Spleen (tissue), 13 donors: ENCODE measurements around the gene NPNT. TPM values are rescaled to one million over a fixed set of nuclear protein-coding genes. Genes with fewer than 3 reads are reported as not detected.
"Not testable (repeated sequence)": the region's sequence is repeated elsewhere in the genome, so short reads cannot be mapped to it uniquely, and the experiment has no call there.

Experiments
- DNase-seq: peaks from one replicate; pipeline ENCODE4 v3.0.0-alpha.2; 2020
- H3K27ac ChIP-seq, 8 donors: fragments of 200-600 bp; sonication (generic) in 7 of 8; 1 replicate in 4 of 8; 2 replicates in 4 of 8; pipeline versions ENCODE4 v1.5.0 to v1.8.0; 2016 to 2021; ENCODE audit warnings: inconsistent platforms in 4 of 8, mild to moderate bottlenecking in 4 of 8, moderate library complexity in 1 of 8
- H3K27me3 ChIP-seq, 7 donors: fragments of 200-600 bp; sonication (generic) in 6 of 7; replicated peaks in 1 of 7; 1 replicate in 4 of 7; 2 replicates in 3 of 7; pipeline versions ENCODE4 v1.5.0 to v1.8.0; 2016 to 2021; ENCODE audit warnings: inconsistent platforms in 3 of 7, mild to moderate bottlenecking in 1 of 7
- H3K36me3 ChIP-seq, 6 donors: fragments of 200-600 bp; sonication (generic) in 5 of 6; 1 replicate in 4 of 6; 2 replicates in 2 of 6; pipeline versions ENCODE4 v1.5.0 to v1.8.0; 2016 to 2021; ENCODE audit warnings: inconsistent platforms in 2 of 6
- H3K4me1 ChIP-seq, 6 donors: fragments of 200-600 bp; sonication (generic) in 5 of 6; 1 replicate in 3 of 6; 2 replicates in 3 of 6; pipeline versions ENCODE4 v1.5.0 to v1.8.0; 2016 to 2021; ENCODE audit warnings: inconsistent platforms in 3 of 6
- H3K4me3 ChIP-seq, 8 donors: fragments of 200-600 bp; sonication (generic) in 7 of 8; 1 replicate in 4 of 8; 2 replicates in 4 of 8; pipeline versions ENCODE4 v1.5.0 to v1.8.0; 2016 to 2021; ENCODE audit warnings: inconsistent platforms in 4 of 8, mild to moderate bottlenecking in 4 of 8, moderate library complexity in 2 of 8
- H3K9me3 ChIP-seq, 8 donors: fragments of 200-600 bp; sonication (generic) in 7 of 8; 1 replicate in 4 of 8; 2 replicates in 4 of 8; pipeline versions ENCODE4 v1.5.0 to v1.8.0; 2016 to 2021; ENCODE audit warnings: inconsistent platforms in 4 of 8
- CTCF ChIP-seq, 11 experiments: fragments of 200-600 bp in 7 of 11; fragments of 450-650 bp in 4 of 11; sonication (generic) in 4 of 11; IDR thresholded peaks in 8 of 11; conservative IDR thresholded peaks in 3 of 11; 1 replicate in 7 of 11; 2 replicates in 4 of 11; pipeline versions ENCODE4 v1.4.0 to v1.8.0; 2016 to 2021; ENCODE audit warnings: antibody characterized with exemption in 11 of 11, inconsistent platforms in 4 of 11, mild to moderate bottlenecking in 1 of 11
- POLR2A ChIP-seq, 3 donors: fragments of 450-650 bp; IDR thresholded peaks; one replicate each; pipeline ENCODE4 v1.5.1; 2017; ENCODE audit warnings: antibody characterized with exemption in 3 of 3, mild to moderate bottlenecking in 1 of 3
- POLR2AphosphoS5 ChIP-seq, 3 donors: sonication (generic); formaldehyde crosslinking; IDR thresholded peaks; one replicate each; pipeline ENCODE4 v1.5.1; 2017; ENCODE audit warnings: antibody characterized with exemption in 3 of 3
- WGBS, 5 donors: extraction: QIAGEN DNeasy Blood & Tissue Kit in 3 of 5; methylation state at CpG; one replicate each; pipeline versions ENCODE4 v1.1.5 to v1.1.7; 2013 to 2018; 5-methylcytosine and 5-hydroxymethylcytosine counted together
- intact Hi-C: fragments of 100-400 bp; cut with DNase I; formaldehyde crosslinking; loops from one replicate; pipeline ENCODE4 v1.15.0; 2023; ENCODE audit warnings: low total_unique reads
- long read RNA-seq, 2 donors: transcript quantifications; one replicate each; lab custom pipeline, GENCODE V29; 2026
- polyA plus RNA-seq, 3 donors: library from polyadenylated mRNA; stranded (reverse); fragments of 200-250 nt; gene quantifications; one replicate each; pipeline ENCODE4 v1.2.1, GENCODE V29; 2013
- total RNA-seq, 7 donors: library from RNA; depleted of rRNA in 3 of 7; stranded (reverse); fragments of >200 nt in 3 of 7; fragmentation: NEBNext Ultra II Directional in 4 of 7; extraction: Animal tissue kit (Norgen Biotek cat#: 25700) in 4 of 7; gene quantifications; one replicate each; pipeline versions ENCODE4 v1.1.0 to v1.2.1, GENCODE V29; 2016 to 2021
- donor health status: healthy with polysubstance abuse.
- donor health status: DM: no; HTN: no; CAD: no; lungs with moderate emphysema.
- donor health status: DM: no; HTN: no; CAD: no.
- donor health status: Bipolar disorder and iron deficiency.
- donor health status: healthy.
- donor health status: DM: no; HTN: no; CAD: no.
- donor health status: DM: yes; HTN: yes; CAD: no.

NPNT gene
- total RNA-seq = 10 to 100 TPM in 5 of 7 donors, 1 to 10 TPM in 2; 3.6 to 40.1 (median 16.9) TPM
- polyA plus RNA-seq = 10 to 100 TPM in 1 of 3 donors, 1 to 10 TPM in 2; 6.1 to 21.1 (median 7.2) TPM
- long read RNA-seq, donor 1, full-length matches to known transcripts = 2 of 15 reads
- long read RNA-seq, donor 1, partial matches to known transcripts = 13 of 15 reads
- long read RNA-seq, donor 1, other reads (novel, unspliced or antisense) = 0 of 15 reads
- long read RNA-seq, donor 2, full-length matches to known transcripts = 3 of 3 reads
- long read RNA-seq, donor 2, partial matches to known transcripts = 0 of 3 reads
- long read RNA-seq, donor 2, other reads (novel, unspliced or antisense) = 0 of 3 reads

DNA sequence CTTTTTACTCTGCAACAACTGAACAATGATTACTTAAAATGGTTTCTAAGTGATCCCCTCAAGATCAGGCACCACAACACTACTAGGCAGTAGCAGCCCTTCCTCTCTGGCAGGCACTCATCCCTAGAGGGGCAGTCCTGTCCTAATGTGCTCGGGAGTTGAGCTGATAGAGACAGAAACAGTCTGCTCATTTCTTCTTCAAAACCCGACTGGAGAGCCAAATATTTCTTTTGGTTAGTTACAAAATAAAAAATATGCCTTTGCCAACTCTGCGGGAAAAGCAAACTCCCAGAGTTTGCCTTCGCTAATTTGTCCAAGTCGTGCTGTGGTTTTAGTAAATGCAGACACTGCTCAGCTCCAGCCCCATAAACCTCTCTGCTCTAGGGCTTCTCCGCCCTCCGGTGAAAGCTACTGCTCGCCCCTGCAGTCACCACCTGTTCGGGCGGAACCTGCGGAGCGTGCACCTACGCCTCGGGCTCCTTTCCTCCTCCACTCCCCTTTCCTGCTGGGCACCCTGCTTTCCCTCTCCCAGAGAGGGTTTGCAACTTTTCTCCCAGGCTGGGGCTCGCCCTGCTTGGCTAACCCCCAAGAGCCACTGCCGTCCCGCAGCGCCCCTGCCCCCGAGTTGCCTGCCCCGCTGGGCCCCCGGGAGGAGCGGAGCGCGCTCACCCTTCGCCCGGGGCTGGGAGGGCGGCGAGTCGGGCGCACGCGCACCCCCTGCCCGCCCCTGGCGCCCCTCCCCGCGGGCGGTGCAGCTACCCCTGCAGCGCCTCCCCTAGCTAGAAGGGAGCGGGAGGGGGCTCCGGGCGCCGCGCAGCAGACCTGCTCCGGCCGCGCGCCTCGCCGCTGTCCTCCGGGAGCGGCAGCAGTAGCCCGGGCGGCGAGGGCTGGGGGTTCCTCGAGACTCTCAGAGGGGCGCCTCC lies at the start of gene NPNT:
TSS of gene NPNT (plus strand) at position 812 of the 923 bp plus-strand sequence. CDS start 182 bp downstream, outside the sequence.
- TF ChIP-seq POLR2AphosphoS5 (IDR thresholded peaks at IDR 0.05) = peak in 1 of 3 donors; percentile 62
- TF ChIP-seq POLR2A (IDR thresholded peaks at IDR 0.05) = no peak
- Histone ChIP-seq H3K27ac (peak within 1 kb of the TSS in 4 of 8 donors; percentile 27 to 73 (median 38)), H3K27me3 (peaks cover 0 to 74% (median 33%) of the 10 kb centered on the region in 7 donors), H3K4me1 (peaks cover 0 to 26% (median 18%) of the 10 kb centered on the region in 6 donors), H3K4me3 (peak within 1 kb of the TSS; percentile 28 to 63 (median 40)), H3K9me3 (no peaks in the 10 kb centered on the region), H3K36me3 (no peaks in the 10 kb centered on the region)
- 2 to 6% (median 3%) methylated on average over 20 to 56 of the region's 56 CpGs for WGBS, 5 donors
- DNase-seq = peak; percentile 70
- intact Hi-C loops = no loop called here

DNA sequence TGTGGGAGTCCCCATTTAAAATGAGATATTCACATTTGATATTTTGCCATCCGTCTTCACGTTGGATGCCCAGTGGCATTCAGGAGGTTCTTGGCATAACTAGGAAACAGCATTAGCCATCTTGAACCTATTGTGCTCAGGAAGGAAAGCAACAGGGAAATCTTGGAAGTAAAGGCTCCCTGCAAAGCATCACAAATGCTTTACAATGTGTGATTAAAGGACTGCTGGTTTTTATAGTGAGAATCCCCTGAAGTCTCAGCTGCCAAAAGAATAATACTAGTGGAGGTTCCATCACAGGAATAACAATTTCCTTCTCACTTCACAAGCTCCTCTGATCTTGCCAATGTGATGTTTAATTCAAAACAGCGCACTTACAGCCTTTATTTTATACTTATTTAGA lies 49.7 kb upstream of the NPNT start:
- Histone ChIP-seq H3K4me3 (no peak overlapping the region), H3K4me1 (no peaks in the 10 kb centered on the region), H3K36me3 (peaks cover 0 to 33% (median 0%) of the 10 kb centered on the region in 6 donors), H3K27me3 (no peaks in the 10 kb centered on the region), H3K27ac (no peak overlapping the region), H3K9me3 (no peaks in the 10 kb centered on the region)
- TF ChIP-seq CTCF (IDR thresholded peaks at IDR 0.05 in 8 of 11, conservative IDR thresholded peaks at IDR 0.05 in 3 of 11) = no peak
- no peak for TF ChIP-seq POLR2AphosphoS5 (IDR thresholded peaks at IDR 0.05)
- TF ChIP-seq POLR2A (IDR thresholded peaks at IDR 0.05) = no peak
- intact Hi-C loops = no loop called here
- 83 to 95% (median 91%) methylated on average over 3 of the region's 3 CpGs for WGBS, 5 donors
- DNase-seq = no peak

DNA sequence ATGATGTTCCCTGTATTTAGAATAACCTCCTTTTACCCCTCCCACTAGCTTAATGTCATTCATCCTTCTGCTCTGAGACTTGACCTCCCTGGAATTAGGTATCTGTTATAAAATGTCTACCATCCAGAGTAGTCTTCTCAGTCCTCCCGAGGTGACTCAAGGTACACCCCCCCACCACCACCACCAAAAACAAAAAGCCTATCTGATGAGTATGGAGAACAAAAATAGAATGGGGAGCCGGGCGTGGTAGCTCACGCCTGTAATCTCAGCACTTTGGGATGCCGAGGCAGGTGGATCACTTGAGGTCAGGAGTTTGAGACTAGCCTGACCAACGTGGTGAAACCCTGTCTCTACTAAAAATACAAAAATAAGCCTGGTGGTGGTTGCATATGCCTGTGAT lies 46.9 kb upstream of the NPNT start:
- H3K4me3 ChIP-seq, H3K4me1 ChIP-seq, H3K27ac ChIP-seq, intact Hi-C loops, H3K27me3 ChIP-seq, DNase-seq: not testable (repeated sequence)
- peaks cover 0 to 13% (median 9%) of the 10 kb centered on the region in 8 donors for H3K9me3 ChIP-seq
- 90 to 93% (median 92%) methylated on average over 6 of the region's 6 CpGs for WGBS, 5 donors
- peaks cover 0 to 25% (median 0%) of the 10 kb centered on the region in 6 donors for H3K36me3 ChIP-seq

DNA sequence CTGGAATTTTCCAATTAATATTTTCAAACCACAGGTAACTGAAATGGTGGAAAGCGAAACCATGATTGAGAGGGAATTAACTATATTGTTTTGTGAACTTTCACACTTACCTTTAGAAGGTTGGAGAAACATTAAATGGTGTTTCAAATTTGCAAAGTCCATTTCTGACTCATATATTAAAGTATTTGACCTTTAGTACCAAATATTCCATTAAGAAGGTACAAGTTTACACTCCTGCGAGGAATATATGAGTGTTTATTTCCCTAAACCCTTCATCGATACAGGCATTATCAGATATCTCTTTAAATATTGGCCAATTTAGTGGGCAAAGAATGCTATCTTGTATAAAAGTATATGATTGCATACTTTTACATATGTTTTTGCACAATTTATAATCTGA lies 44.1 kb upstream of the NPNT start:
- Histone ChIP-seq H3K27me3 (no peaks in the 10 kb centered on the region), H3K27ac (no peak overlapping the region), H3K4me3 (no peak overlapping the region), H3K36me3 (peaks cover 0 to 7% (median 0%) of the 10 kb centered on the region in 6 donors), H3K4me1 (no peaks in the 10 kb centered on the region), H3K9me3 (peaks cover 0 to 40% (median 27%) of the 10 kb centered on the region in 8 donors)
- TF ChIP-seq POLR2AphosphoS5 (IDR thresholded peaks at IDR 0.05) = no peak
- TF ChIP-seq CTCF (IDR thresholded peaks at IDR 0.05 in 8 of 11, conservative IDR thresholded peaks at IDR 0.05 in 3 of 11) = no peak
- TF ChIP-seq POLR2A (IDR thresholded peaks at IDR 0.05) = no peak
- 97 to 98% (median 97%) methylated on average over 3 of the region's 3 CpGs for WGBS, 5 donors
- intact Hi-C loops = no loop called here
- DNase-seq = no peak

- H3K36me3 ChIP-seq, intact Hi-C loops, H3K4me1 ChIP-seq, H3K4me3 ChIP-seq, H3K27me3 ChIP-seq, H3K27ac ChIP-seq, DNase-seq: not testable (repeated sequence)
- WGBS, 5 donors = 94 to 98% (median 96%) methylated on average over 2 of the region's 2 CpGs
- peaks cover 0 to 47% (median 29%) of the 10 kb centered on the region in 8 donors for H3K9me3 ChIP-seq
These were observed 43.0 kb upstream of the NPNT start for GRCh38 chr4:105852230-105852629.
